ENCODE measurements around the gene GGT7.

GRCh38 chr20:34798328-34798727, 74.3 kb downstream of the GGT7 start:
- TF ChIP-seq ATF2 (CRISPR knock-in tag; IDR thresholded peaks at IDR 0.05; ENCODE audit: borderline replicate concordance, low read depth) (no peak), USF2 (CRISPR knock-in tag; IDR thresholded peaks at IDR 0.05) (no peak), CTCF (IDR thresholded peaks at IDR 0.05) (no peak), SP1 (CRISPR knock-in tag; conservative IDR thresholded peaks at IDR 0.05) (no peak), CREM (CRISPR knock-in tag; IDR thresholded peaks at IDR 0.05) (no peak)
